ENCODE measurements around the gene PTMS.
A peak's percentile ranks its signal among the peaks of the same experiment; 100 is the strongest.

PTMS gene

DNA sequence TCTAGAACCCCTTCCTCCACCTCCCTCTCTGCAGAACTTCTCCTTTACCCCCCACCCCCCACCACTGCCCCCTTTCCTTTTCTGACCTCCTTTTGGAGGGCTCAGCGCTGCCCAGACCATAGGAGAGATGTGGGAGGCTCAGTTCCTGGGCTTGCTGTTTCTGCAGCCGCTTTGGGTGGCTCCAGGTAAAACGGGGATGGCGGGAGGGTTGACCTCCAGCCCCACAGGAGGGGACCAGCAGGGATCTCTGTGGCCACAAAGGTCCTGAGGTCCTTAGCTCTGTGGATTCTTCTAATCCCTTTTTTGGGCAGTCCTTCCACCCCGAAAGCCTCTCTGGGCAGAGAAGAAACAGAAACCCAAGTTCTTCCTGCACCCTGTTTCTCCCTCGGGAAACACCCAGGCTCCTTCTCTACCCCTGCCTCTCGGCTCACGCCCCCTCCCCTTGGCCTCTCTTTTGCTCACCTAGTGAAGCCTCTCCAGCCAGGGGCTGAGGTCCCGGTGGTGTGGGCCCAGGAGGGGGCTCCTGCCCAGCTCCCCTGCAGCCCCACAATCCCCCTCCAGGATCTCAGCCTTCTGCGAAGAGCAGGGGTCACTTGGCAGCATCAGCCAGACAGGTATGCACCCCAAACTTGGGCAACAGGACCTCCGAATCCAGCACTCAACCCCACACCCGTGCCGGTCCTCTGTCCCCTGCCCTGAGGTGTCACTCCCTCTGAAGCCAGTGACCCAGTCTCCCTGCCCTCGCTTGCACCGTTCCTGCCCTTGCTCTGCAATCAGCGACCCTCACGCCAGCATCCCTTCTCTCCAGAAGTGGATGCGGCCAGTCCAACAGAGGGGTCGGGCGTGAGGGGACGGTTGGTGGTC, 6.8 kb downstream of the PTMS start:
- no peak for DNase-seq

- no peak for DNase-seq
Observed at GRCh38 chr12:6773590-6774351, 7.6 kb downstream of the PTMS start.

DNA sequence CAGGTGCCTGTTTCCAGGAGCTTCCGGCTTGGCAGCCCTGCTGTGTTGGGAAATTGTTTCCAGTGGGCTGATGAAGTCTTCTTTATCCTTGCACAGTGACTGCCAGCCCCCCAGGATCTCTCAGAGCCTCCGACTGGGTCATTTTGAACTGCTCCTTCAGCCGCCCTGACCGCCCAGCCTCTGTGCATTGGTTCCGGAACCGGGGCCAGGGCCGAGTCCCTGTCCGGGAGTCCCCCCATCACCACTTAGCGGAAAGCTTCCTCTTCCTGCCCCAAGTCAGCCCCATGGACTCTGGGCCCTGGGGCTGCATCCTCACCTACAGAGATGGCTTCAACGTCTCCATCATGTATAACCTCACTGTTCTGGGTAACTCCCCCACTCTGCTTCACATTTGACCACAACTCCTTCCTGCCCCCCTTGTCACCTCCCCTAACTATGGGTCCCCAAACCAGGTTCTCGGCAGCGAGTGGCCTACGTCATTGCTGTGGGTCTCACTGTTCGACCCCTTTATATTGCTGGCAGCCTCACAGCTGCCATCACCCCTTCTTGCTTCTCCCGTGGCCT, 8.4 kb downstream of the PTMS start:
- peak; percentile 81 for DNase-seq

DNA sequence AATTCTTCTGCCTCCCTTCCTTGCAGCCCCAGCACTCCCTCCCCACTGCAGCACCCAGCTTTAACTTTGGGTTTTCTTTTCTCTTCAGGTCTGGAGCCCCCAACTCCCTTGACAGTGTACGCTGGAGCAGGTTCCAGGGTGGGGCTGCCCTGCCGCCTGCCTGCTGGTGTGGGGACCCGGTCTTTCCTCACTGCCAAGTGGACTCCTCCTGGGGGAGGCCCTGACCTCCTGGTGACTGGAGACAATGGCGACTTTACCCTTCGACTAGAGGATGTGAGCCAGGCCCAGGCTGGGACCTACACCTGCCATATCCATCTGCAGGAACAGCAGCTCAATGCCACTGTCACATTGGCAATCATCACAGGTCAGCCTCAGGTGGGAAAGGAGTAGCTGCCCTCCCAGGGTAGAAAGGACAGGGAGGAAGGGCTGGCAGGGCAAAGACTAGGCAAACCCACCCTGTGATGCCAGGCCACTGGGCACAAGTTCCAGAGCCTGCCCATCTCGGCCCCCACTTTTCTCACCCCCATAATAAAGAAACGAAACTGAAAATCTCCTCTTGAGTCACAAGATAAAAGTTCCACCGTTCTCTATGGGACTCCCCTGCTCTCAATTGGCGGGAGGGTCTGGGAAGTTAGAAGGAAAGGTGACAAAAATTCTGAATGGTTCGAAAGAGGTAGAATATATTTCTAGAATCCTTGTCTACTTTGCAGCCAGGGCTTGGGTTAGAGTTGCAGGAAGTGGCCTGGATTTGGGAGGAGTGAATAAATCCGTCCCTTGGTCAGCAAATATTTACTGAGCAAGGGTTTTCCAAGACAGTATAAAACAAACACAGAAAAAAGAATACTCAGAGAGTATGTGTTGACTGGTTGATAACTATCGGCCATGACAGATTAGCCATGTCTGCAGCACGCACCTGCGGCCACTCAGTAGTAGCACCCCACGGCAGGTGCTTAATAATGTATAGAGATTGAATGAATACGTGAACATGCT, 9.3 kb downstream of the PTMS start:
- DNase-seq: no peak

DNA sequence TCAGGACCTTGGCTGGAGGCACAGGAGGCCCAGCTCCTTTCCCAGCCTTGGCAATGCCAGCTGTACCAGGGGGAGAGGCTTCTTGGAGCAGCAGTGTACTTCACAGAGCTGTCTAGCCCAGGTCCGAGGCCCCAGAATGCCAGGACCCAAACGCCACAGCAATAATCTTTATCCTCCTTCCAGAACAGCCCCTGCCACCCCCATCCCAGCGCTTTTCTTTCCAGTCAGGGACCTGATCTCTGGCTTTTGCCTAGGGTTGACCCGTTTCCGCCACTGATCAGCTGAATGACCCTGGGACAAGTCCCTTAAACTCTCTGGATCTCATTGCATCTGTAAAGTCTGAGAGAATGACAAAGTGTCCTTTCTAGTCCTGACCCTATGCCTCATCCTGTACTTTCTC, 11.2 kb downstream of the PTMS start:
- no peak for DNase-seq

DNA sequence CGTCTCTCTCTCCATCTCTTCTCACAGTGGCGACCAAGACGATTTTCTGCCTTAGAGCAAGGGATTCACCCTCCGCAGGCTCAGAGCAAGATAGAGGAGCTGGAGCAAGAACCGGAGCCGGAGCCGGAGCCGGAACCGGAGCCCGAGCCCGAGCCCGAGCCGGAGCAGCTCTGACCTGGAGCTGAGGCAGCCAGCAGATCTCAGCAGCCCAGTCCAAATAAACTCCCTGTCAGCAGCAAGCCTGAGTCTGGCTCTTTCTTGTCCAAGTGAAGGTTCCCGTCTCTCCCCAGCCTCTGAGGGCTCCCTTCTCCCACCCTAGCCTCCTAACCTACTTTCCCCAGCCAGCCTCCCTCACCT, 12.0 kb downstream of the PTMS start:
- no peak for DNase-seq

DNA sequence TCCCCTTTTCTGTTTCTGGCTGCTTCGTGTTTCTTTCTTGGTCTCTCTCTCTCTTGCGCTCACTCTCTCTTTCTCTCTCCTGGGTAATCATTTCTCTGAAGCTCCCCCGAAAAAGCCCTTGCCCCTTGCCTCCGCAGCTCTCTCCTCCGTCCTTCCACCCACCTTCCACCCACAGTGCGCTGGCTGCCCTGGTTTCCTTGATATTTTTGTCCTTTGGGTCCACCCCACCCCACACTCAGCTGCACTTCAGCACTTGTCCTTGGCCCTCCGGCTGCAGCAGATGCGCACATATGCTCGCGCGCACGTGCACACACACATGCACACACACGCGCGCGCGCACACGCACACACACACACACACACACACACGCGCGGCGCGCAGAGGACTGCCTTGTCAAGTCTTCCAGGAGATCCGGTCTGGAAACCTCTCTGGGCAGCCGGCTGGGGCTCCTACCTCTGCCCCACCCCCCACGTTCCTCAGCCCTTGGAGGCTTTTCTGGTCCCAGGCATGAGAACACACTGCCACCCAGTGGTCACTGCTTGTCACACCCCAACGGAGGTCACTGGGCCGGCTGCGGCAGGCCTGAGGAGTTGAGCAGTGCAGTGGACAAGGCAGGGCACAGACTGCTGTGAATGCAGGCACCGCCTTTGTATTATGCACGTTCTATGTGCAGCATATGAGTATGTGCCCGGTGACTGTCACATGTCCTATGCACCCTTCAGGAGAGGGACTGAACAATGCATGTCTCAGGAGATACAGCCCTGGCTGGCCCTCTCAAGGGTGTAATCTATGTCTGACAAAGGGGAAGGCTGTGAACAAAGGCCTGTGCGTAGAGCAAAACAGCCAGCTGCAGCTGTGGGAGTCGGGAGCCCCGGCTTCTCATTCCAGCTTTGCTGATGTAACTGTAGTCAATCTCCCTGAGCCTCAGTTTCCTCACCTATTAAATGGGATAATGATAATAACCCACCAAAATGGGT, 12.7 kb downstream of the PTMS start:
- DNase-seq: peak; percentile 90

DNA sequence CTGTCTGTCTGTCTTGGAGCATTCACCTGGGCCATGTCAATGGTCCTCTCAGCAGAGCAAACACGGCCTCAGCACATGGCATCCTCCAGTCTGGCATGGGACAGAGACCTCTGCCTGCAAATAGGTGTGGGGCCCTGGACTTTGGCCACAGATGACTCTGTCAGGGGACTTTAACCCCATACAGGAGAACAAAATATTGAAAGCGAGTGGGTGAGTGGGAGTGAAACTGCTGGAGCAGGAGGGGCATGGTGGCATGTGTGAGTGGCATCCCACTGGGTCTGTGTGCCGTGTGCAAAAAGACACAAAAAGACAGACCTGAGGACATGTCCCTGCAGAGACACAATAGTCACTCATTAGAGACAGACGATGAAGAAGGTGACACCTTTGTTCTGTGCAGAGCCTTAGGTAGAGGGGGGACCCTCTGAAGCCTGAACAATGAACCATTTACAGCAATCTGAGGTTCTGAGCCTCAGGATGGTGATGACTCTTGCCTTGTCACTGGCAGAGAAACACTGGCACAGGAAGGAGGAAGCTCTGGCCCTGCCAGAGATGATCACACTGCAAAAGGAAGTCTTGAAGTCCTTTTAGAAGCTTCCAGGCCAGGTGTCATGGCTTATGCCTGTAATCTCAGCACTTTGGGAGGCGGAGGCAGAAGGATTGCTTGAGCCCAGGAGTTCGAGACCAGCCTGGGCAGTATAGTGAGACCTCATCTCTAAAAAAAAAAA, 13.7 kb downstream of the PTMS start:
- DNase-seq: no peak

- DNase-seq: no peak
Observed at GRCh38 chr12:6780573-6780972, 14.4 kb downstream of the PTMS start.

- no peak for DNase-seq
Observed at GRCh38 chr12:6782119-6782518, 16.0 kb downstream of the PTMS start.

DNA sequence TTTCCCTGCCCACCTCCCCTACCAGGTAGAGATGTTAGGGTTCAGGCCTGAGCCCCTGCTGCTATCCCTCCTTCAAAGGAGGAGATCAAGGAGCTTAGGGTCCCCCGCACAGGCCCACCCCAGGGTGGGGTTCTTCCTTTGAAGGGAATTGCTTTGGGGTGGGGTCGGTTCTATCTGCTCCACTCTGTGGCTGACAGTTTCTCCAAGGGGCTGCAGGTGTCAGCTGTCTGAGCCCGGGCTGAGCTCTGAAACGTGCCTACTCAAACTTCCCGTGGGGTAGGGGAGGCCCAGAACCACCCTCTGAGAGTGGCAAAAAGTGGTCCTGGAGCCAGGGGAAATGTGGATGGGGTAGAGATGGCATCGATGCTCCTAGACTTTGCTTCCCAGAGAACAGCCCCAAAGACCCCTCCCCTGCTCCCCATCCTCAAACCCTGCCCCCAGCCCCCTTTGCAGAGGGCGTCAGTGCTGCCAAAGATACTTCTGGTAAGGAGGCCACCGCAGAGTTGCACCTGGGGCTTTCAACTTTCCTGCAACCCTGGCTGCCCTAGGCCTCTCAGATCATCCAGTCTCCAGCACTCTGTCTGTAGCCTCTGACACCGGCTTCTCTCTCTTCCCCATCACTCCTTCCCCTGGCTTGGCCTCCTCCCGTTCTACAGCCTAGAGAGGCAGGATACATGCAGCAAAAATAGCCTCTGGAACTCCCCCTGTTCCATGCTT, 16.8 kb downstream of the PTMS start:
- no peak for DNase-seq

GRCh38 chr12:6783828-6784227, 17.7 kb downstream of the PTMS start:
- no peak for DNase-seq

- no peak for DNase-seq
Observed at GRCh38 chr12:6784296-6784695, 18.1 kb downstream of the PTMS start.

DNA sequence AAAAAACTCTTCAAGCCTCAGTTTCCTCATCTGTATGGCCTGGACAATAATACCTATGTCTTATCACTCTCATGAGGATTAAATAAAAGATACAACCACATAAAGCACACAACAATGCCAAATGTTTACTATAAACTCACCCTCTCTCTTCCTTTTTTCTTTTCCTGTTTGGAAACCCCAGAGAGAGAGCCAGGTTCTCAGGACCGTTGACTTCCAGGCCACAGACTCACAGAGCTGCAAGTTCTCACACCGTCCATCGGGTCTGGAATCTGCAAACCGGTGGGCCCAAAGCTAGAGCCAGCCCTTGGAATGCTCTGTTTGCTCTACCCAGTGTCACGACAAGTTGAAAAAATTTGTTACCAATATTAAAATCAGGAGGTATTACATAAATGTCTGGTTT, 18.6 kb downstream of the PTMS start:
- no peak for DNase-seq

- peak; percentile 44 for DNase-seq
Observed at GRCh38 chr12:6786416-6787094, 20.4 kb downstream of the PTMS start.

DNA sequence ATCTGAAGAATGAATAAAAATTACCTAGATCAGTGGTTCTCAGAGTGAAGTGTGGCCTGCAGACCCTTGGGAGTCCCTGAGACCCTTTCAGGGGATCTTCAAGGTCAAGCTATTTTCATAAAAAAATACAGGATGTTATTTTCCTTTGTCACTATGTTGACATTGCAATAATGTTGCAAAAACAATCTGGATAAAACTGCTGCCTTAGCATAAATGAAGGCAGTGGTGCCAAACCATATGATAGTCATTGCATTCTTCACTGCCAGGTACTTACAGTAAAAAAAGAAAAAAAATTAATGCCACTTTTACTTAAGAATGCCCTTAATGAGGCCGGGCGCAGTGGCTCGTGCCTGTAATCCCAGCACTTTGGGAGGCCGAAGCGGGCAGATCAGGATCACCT, 21.1 kb downstream of the PTMS start:
- DNase-seq: no peak

- DNase-seq: peak; percentile 77
Observed at GRCh38 chr12:6788972-6789924, 23.1 kb downstream of the PTMS start, which contains the start of gene CD4. CD4 (plus strand) TSS chr12:6789528; CDS start chr12:6800139, 10,611 bp downstream.

DNA sequence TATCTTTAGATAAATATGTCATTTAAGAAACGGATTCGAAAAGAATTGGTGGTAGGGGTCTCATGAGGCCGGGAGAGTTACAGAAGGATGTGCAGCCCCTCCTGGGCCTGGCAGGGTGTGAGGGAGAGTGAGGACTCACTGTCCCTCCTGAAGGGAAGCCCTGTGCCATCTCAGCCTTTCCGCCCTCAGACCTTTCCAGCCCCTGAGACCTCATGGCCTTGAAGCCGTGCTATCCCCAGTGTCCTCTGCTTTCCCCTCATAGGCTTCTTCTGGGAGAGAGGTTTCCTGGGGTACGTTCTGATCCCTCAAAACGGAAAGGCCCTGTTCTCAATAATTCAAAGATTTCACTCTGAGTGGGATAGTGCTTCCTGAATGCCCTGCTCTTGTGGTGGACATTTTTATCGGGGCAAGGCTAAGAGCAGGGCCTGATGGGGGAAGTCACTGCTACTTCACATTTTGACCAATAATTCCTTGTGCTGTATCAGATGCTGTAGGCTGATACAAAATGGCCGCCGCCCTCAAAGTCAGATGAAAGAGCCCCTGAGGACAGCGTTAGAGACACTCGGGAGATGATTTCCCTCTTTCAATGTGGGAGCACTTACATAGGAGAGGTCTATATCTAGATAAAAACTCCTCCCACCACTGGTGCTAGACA, 24.5 kb downstream of the PTMS start:
- peak; percentile 55 for DNase-seq
